AG10803 (cell line): ENCODE results near the gene ZNF282.

Experiments used
- DNase-seq: peaks from one replicate; pipeline ENCODE4 v3.0.0; 2010; ENCODE audit warnings: low read depth
- H3K4me3 ChIP-seq: 2 replicates; pipeline ENCODE4 v1.5.1; 2011; ENCODE audit warnings: mild to moderate bottlenecking, low read length, control low read depth
- CTCF ChIP-seq: conservative IDR thresholded peaks from 2 replicates; pipeline ENCODE4 v1.5.1; 2011; ENCODE audit warnings: mild to moderate bottlenecking, low read length, control low read depth, inconsistent platforms

The ZNF282 gene

GRCh38 chr7:149156898-149157297 is 38.4 kb upstream of the ZNF282 start:
- no peak for TF ChIP-seq CTCF
- no peak overlapping the region for H3K4me3 ChIP-seq
- DNase-seq = no peak

- H3K4me3 ChIP-seq = no peak overlapping the region
- no peak for TF ChIP-seq CTCF
- DNase-seq = no peak
Measured at GRCh38 chr7:149161241-149161848, 34.0 kb upstream of the ZNF282 start.

GRCh38 chr7:149166142-149166541 is 29.2 kb upstream of the ZNF282 start:
- no peak overlapping the region for H3K4me3 ChIP-seq
- TF ChIP-seq CTCF = no peak
- no peak for DNase-seq

GRCh38 chr7:149166630-149167352 is 28.6 kb upstream of the ZNF282 start:
- no peak for DNase-seq
- TF ChIP-seq CTCF = no peak
- no peak overlapping the region for H3K4me3 ChIP-seq

GRCh38 chr7:149171892-149172533 is 23.3 kb upstream of the ZNF282 start:
- no peak for DNase-seq
- no peak overlapping the region for H3K4me3 ChIP-seq
- TF ChIP-seq CTCF = no peak

GRCh38 chr7:149172534-149172920 is 22.8 kb upstream of the ZNF282 start:
- no peak for TF ChIP-seq CTCF
- no peak overlapping the region for H3K4me3 ChIP-seq
- no peak for DNase-seq

- no peak overlapping the region for H3K4me3 ChIP-seq
- no peak for DNase-seq
- no peak for TF ChIP-seq CTCF
Measured at GRCh38 chr7:149175150-149175549, 20.2 kb upstream of the ZNF282 start.
